NCI-H526 treated with DMSO at 0.1 percent for 48 hours (cell line): ENCODE results near the gene KLHL6.

Experiments used
- DNase-seq: peaks from one replicate; lab custom pipeline; 2025; lab: John Stamatoyannopoulos, UW

The KLHL6 gene

GRCh38 chr3:183506674-183507320 lies 48.7 kb downstream of the KLHL6 start:
- no peak for DNase-seq

- no peak for DNase-seq
These were observed 50.9 kb downstream of the KLHL6 start for GRCh38 chr3:183504597-183504996.

GRCh38 chr3:183503746-183504145 lies 51.8 kb downstream of the KLHL6 start:
- no peak for DNase-seq

- DNase-seq, result no peak
These were observed 53.0 kb downstream of the KLHL6 start for GRCh38 chr3:183502237-183503181.

GRCh38 chr3:183500981-183501704 lies 54.4 kb downstream of the KLHL6 start:
- DNase-seq, result no peak

GRCh38 chr3:183500319-183500718 lies 55.2 kb downstream of the KLHL6 start:
- DNase-seq, result no peak

GRCh38 chr3:183498634-183499033 lies 56.9 kb downstream of the KLHL6 start:
- no peak for DNase-seq

GRCh38 chr3:183497313-183497712 lies 58.2 kb downstream of the KLHL6 start:
- no peak for DNase-seq

- DNase-seq, result no peak
These were observed 59.2 kb downstream of the KLHL6 start for GRCh38 chr3:183496311-183496710.

GRCh38 chr3:183494341-183494740 lies 61.2 kb downstream of the KLHL6 start:
- no peak for DNase-seq

- DNase-seq, result no peak
These were observed 62.0 kb downstream of the KLHL6 start for GRCh38 chr3:183493296-183494045.

- no peak for DNase-seq
These were observed 62.7 kb downstream of the KLHL6 start for GRCh38 chr3:183492849-183493179.

GRCh38 chr3:183491923-183492848 lies 63.3 kb downstream of the KLHL6 start:
- DNase-seq, result no peak

GRCh38 chr3:183491109-183491922 lies 64.2 kb downstream of the KLHL6 start:
- DNase-seq, result no peak

GRCh38 chr3:183490653-183491052 lies 64.9 kb downstream of the KLHL6 start:
- DNase-seq, result no peak

GRCh38 chr3:183490211-183490601 lies 65.3 kb downstream of the KLHL6 start:
- DNase-seq, result no peak

GRCh38 chr3:183489455-183490210 lies 65.9 kb downstream of the KLHL6 start:
- no peak for DNase-seq

- DNase-seq, result no peak
These were observed 67.2 kb downstream of the KLHL6 start for GRCh38 chr3:183488343-183488742.

- DNase-seq, result no peak
These were observed 67.6 kb downstream of the KLHL6 start for GRCh38 chr3:183487896-183488295.
